IMR-90 (cell line): ENCODE measurements around the gene ETNK1. TPM values are rescaled to one million over a fixed set of nuclear protein-coding genes. Genes with fewer than 3 reads are reported as not detected.

Experiments
- ATAC-seq: fragments of 200-7000 bp; cut with Tn5 transposase; 2 replicates; pipeline ENCODE4 v1.9.1; 2020; ENCODE audit warnings: low read depth, mild to moderate bottlenecking, moderate library complexity
- BruUV-seq: library from RNA; stranded (reverse); fragments of 400-500 nt; replicated peaks from 2 replicates; lab custom pipeline; 2021; lab: Mats Ljungman, UMichigan
- CTCF ChIA-PET: fragments of 300-600 bp; formaldehyde crosslinking; extraction: SDS; loops from one replicate; lab custom pipeline; 2021; ENCODE audit warnings: antibody characterized with exemption; lab: Yijun Ruan, JAX
- POLR2A ChIA-PET: fragments of 300-600 bp; sonication (Branson Sonifier 250); formaldehyde crosslinking; loops from one replicate; lab custom pipeline; 2022; ENCODE audit warnings: antibody characterized with exemption; ENCODE audit not compliant: unreplicated experiment; lab: Charles Lee
- DNase-seq: peaks from one replicate; pipeline ENCODE4 v3.0.0; 2013
- H2AFZ ChIP-seq: replicated peaks from 2 replicates; pipeline ENCODE3; 2013; ENCODE audit warnings: low read length, mild to moderate bottlenecking; ENCODE audit not compliant: poor library complexity
- H2AK5ac ChIP-seq: 2 replicates; pipeline ENCODE4 v1.6.1; 2013; ENCODE audit warnings: low read depth, low read length, inconsistent platforms
- H2AK9ac ChIP-seq: replicated peaks from 2 replicates; pipeline ENCODE3; 2013; ENCODE audit warnings: mild to moderate bottlenecking, low read depth, low read length, moderate library complexity; ENCODE audit not compliant: poor library complexity
- H2BK120ac ChIP-seq: 2 replicates; pipeline ENCODE4 v1.6.1; 2013; ENCODE audit warnings: low read depth, low read length, inconsistent platforms
- H2BK15ac ChIP-seq: 3 replicates; pipeline ENCODE4 v1.6.1; 2013; ENCODE audit warnings: low read depth, low read length, inconsistent platforms
- H2BK20ac ChIP-seq: 2 replicates; pipeline ENCODE4 v1.6.1; 2013; ENCODE audit warnings: low read depth, mild to moderate bottlenecking, inconsistent platforms, low read length, moderate library complexity
- H2BK5ac ChIP-seq: 2 replicates; pipeline ENCODE4 v1.6.1; 2013; ENCODE audit warnings: mild to moderate bottlenecking, low read depth, low read length, inconsistent platforms; ENCODE audit not compliant: poor library complexity, severe bottlenecking
- H3K14ac ChIP-seq: replicated peaks from 2 replicates; pipeline ENCODE4 v1.6.1; 2013; ENCODE audit warnings: low read depth, low read length, inconsistent platforms
- H3K18ac ChIP-seq: 2 replicates; pipeline ENCODE4 v1.6.1; 2013; ENCODE audit warnings: low read depth, low read length, control low read depth
- H3K23ac ChIP-seq: 2 replicates; pipeline ENCODE4 v1.6.1; 2013; ENCODE audit warnings: low read depth, low read length, inconsistent platforms
- H3K27ac ChIP-seq: 2 replicates; pipeline ENCODE4 v1.5.1; 2013; ENCODE audit warnings: mild to moderate bottlenecking, control low read depth, low read length; ENCODE audit not compliant: insufficient read depth
- H3K27me3 ChIP-seq: 2 replicates; pipeline ENCODE4 v1.6.1; 2013; ENCODE audit warnings: low read length; ENCODE audit not compliant: control insufficient read depth, insufficient read depth
- H3K36me3 ChIP-seq: 2 replicates; pipeline ENCODE4 v1.6.1; 2013; ENCODE audit warnings: low read length, mixed read lengths; ENCODE audit not compliant: control insufficient read depth, insufficient read depth
- H3K4ac ChIP-seq: 2 replicates; pipeline ENCODE4 v1.6.1; 2013; ENCODE audit warnings: low read depth, low read length, inconsistent platforms
- H3K4me1 ChIP-seq: 2 replicates; pipeline ENCODE4 v1.6.1; 2013; ENCODE audit warnings: low read length, mixed read lengths; ENCODE audit not compliant: control insufficient read depth, insufficient read depth
- H3K4me2 ChIP-seq: 2 replicates; pipeline ENCODE4 v1.6.1; 2013; ENCODE audit warnings: low read depth, mild to moderate bottlenecking, control low read depth, low read length, moderate library complexity
- H3K4me3 ChIP-seq: 2 replicates; pipeline ENCODE4 v1.5.1; 2013; ENCODE audit warnings: low read depth, mild to moderate bottlenecking, control low read depth, low read length, moderate library complexity; ENCODE audit not compliant: insufficient read depth
- H3K56ac ChIP-seq: 2 replicates; pipeline ENCODE4 v1.6.1; 2013; ENCODE audit warnings: low read length, inconsistent platforms; ENCODE audit not compliant: insufficient read depth; ENCODE audit errors: extremely low read depth
- H3K79me1 ChIP-seq, 2 experiments: 2 replicates each; pipeline ENCODE4 v1.6.1; 2013; ENCODE audit warnings: low read length in 2 of 2, inconsistent platforms in 1 of 2, low read depth in 1 of 2
- H3K9ac ChIP-seq: 2 replicates; pipeline ENCODE4 v1.6.1; 2013; ENCODE audit warnings: low read depth, low read length, control low read depth
- H3K9me1 ChIP-seq: 2 replicates; pipeline ENCODE4 v1.6.1; 2013; ENCODE audit warnings: low read length, inconsistent platforms; ENCODE audit not compliant: insufficient read depth
- H3K9me3 ChIP-seq: 2 replicates; pipeline ENCODE4 v1.6.1; 2013; ENCODE audit warnings: low read length; ENCODE audit not compliant: control insufficient read depth, insufficient read depth
- H4K20me1 ChIP-seq: 2 replicates; pipeline ENCODE4 v1.6.1; 2013; ENCODE audit warnings: low read length, inconsistent platforms; ENCODE audit not compliant: insufficient read depth
- H4K5ac ChIP-seq: 2 replicates; pipeline ENCODE4 v1.6.1; 2013; ENCODE audit warnings: mild to moderate bottlenecking, low read depth, low read length, control low read depth
- H4K8ac ChIP-seq, 2 experiments: 2 replicates each; pipeline ENCODE4 v1.6.1; 2013; ENCODE audit warnings: low read depth in 2 of 2, low read length in 2 of 2, control low read depth in 1 of 2, inconsistent platforms in 1 of 2
- H4K91ac ChIP-seq: 2 replicates; pipeline ENCODE4 v1.6.1; 2013; ENCODE audit warnings: low read depth, low read length, inconsistent platforms; ENCODE audit not compliant: insufficient read depth
- POLR2A ChIP-seq: IDR thresholded peaks from 2 replicates; pipeline ENCODE4 v1.6.1; 2012; ENCODE audit warnings: mild to moderate bottlenecking, low read depth, low read length
- RCOR1 ChIP-seq: IDR thresholded peaks from 2 replicates; pipeline ENCODE4 v1.6.1; 2012; ENCODE audit warnings: mild to moderate bottlenecking, low read length, improper control_type of control experiment; ENCODE audit not compliant: insufficient replicate concordance
- RFX5 ChIP-seq: IDR thresholded peaks from 2 replicates; pipeline ENCODE4 v1.8.0; 2012; ENCODE audit warnings: low read depth, mild to moderate bottlenecking, low read length, moderate library complexity
- dilution Hi-C: fragments of 300-500 bp; cut with HindIII; formaldehyde crosslinking; loops from one replicate; pipeline ENCODE4 v1.14.3; 2018; ENCODE audit warnings: low sequenced_read_pairs; ENCODE audit not compliant: unreplicated experiment
- in situ Hi-C: fragments of 300-500 bp; cut with MboI; formaldehyde crosslinking; loops from 3 replicates; pipeline ENCODE4 v1.14.3; 2019; ENCODE audit warnings: low sequenced_read_pairs, inconsistent platforms, mixed read lengths
- intact Hi-C: fragments of 100-400 bp; cut with micrococcal nuclease; formaldehyde crosslinking; loops from 2 replicates; pipeline ENCODE4 v1.10.0; 2022
- polyA plus RNA-seq, 3 experiments: library from polyadenylated mRNA; depleted of rRNA; stranded (reverse); fragments of >200 nt; gene quantifications; 2 replicates each; pipeline ENCODE4 v1.2.3, GENCODE V29; 2012; ENCODE audit warnings: low replicate concordance in 1 of 3
- total RNA-seq: library from RNA; depleted of rRNA; stranded (reverse); fragments of >200 nt; gene quantifications from 2 replicates; pipeline ENCODE4 v1.2.3, GENCODE V29; 2012

ETNK1 gene
- total and polyA plus RNA-seq, 2 of the 4 experiments (the other 2 are of a cell fraction) = 12.8 to 33.3 TPM

DNA sequence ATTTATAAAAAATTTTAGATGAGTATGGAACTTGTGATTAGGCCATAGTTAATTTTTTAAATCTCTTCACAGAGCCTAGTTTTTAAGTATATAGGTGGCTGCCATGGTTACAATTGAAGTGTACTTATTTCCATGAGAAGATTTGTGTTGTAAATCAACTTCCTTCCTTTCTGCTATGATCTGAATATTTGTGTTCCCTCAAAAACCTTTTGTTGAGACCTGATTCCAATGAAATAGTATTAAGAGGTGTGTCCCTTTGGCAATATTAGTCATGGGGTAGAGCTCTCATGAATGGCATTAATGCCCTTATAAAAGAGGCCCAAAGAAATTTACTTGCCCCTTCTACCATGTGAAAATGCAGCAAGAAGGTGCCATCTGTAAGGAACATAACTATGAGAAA lies 28.8 kb downstream of the ETNK1 start:
- peaks cover 6% of the 10 kb centered on the region for H3K4me1 ChIP-seq
- H3K79me1 ChIP-seq = peaks cover 6 to 35% of the 10 kb centered on the region in 2 experiments; a peak in 3 of 4 replicates
- H3K4ac ChIP-seq = no peak overlapping the region
- ATAC-seq = no peak
- no peak overlapping the region for H3K9ac ChIP-seq
- POLR2A ChIA-PET = no interaction called here
- dilution Hi-C loops = no loop called here
- no peak overlapping the region for H4K91ac ChIP-seq
- H2BK15ac ChIP-seq = no peak overlapping the region
- no peak overlapping the region for H2BK120ac ChIP-seq
- H3K18ac ChIP-seq = no peak overlapping the region
- TF ChIP-seq RCOR1 (no peak), POLR2A (no peak), RFX5 (no peak)
- CTCF ChIA-PET = no interaction called here
- H2BK5ac ChIP-seq = no peak overlapping the region
- no peak overlapping the region for H2BK20ac ChIP-seq
- no TSS peak for BruUV-seq
- H3K9me1 ChIP-seq = no peaks in the 10 kb centered on the region; the same call in 1 of the 2 replicates
- DNase-seq = no peak
- H3K23ac ChIP-seq = no peak overlapping the region
- in situ Hi-C loops = no loop called here
- no peak overlapping the region for H4K5ac ChIP-seq
- H3K9me3 ChIP-seq = no peaks in the 10 kb centered on the region
- H2AK9ac ChIP-seq = no peak overlapping the region
- no peaks in the 10 kb centered on the region for H3K27me3 ChIP-seq
- H3K4me3 ChIP-seq = no peak overlapping the region
- H4K8ac ChIP-seq = no peak overlapping the region
- peaks cover 5% of the 10 kb centered on the region; the same call in 1 of the 2 replicates for H3K36me3 ChIP-seq
- 0 out of 2 replicates have a peak, but pooled peaks cover 13% of the 10 kb centered on the region for H4K20me1 ChIP-seq
- H3K14ac ChIP-seq = no peak overlapping the region
- H2AK5ac ChIP-seq = no peak overlapping the region
- no peak overlapping the region for H3K4me2 ChIP-seq
- intact Hi-C loops = no loop called here
- H2AFZ ChIP-seq = no peak overlapping the region
- H3K56ac ChIP-seq = no peak overlapping the region
- H3K27ac ChIP-seq = no peak overlapping the region
